HUDEP-2 (cell line): ENCODE measurements around the gene CCT4.
A peak's percentile ranks its signal among the peaks of the same experiment; 100 is the strongest.
"Not testable (repeated sequence)": the region's sequence is repeated elsewhere in the genome, so short reads cannot be mapped to it uniquely, and the experiment has no call there.

ENCODE experiments used
- DNase-seq, 76 experiments: peaks; one replicate each; lab custom pipeline; 2025; ENCODE audit not compliant: unreplicated experiment in 76 of 76; lab: John Stamatoyannopoulos, UW

CCT4 gene

GRCh38 chr2:61888267-61889055 lies at the start of gene CCT4:
TSS of gene CCT4 (minus strand) at chr2:61888656. CDS start at chr2:61888507, 149 bp downstream.
- peak in 74 of 76 experiments; percentile 17 to 91 (median 70) for DNase-seq

- DNase-seq: no peak
These were observed 49.4 kb upstream of the CCT4 start for GRCh38 chr2:61937886-61938285.

- no peak for DNase-seq
These were observed 48.6 kb upstream of the CCT4 start for GRCh38 chr2:61937098-61937497.

- DNase-seq: peak in 34 of 76 experiments; percentile 3 to 75 (median 36)
These were observed 40.5 kb upstream of the CCT4 start for GRCh38 chr2:61928826-61929461.

GRCh38 chr2:61926531-61927477 lies 38.3 kb upstream of the CCT4 start:
- DNase-seq: no peak

GRCh38 chr2:61924895-61925663 lies 36.6 kb upstream of the CCT4 start:
- peak in 1 of 76 experiments; percentile 3 for DNase-seq

GRCh38 chr2:61922714-61923113 lies 34.3 kb upstream of the CCT4 start:
- DNase-seq: no peak

GRCh38 chr2:61920548-61920947 lies 32.1 kb upstream of the CCT4 start:
- DNase-seq: no peak

- DNase-seq: not testable (repeated sequence)
These were observed 26.3 kb upstream of the CCT4 start for GRCh38 chr2:61914794-61915193.

GRCh38 chr2:61911510-61911909 lies 23.1 kb upstream of the CCT4 start:
- DNase-seq: peak in 2 of 76 experiments; percentile 3 to 15

GRCh38 chr2:61910603-61911002 lies 22.1 kb upstream of the CCT4 start:
- peak in 1 of 76 experiments; percentile 8 for DNase-seq

GRCh38 chr2:61909116-61909515 lies 20.7 kb upstream of the CCT4 start:
- DNase-seq: no peak

- peak in 1 of 76 experiments; percentile 5 for DNase-seq
These were observed 17.7 kb upstream of the CCT4 start for GRCh38 chr2:61906186-61906470.

- DNase-seq: peak in 70 of 76 experiments; percentile 13 to 81 (median 61)
These were observed 17.1 kb upstream of the CCT4 start, which contains the start of gene COMMD1 for GRCh38 chr2:61905372-61906185. TSS of gene COMMD1 (plus strand) at chr2:61905674. CDS start at chr2:61905679, 5 bp downstream.

- DNase-seq: no peak
These were observed 11.8 kb upstream of the CCT4 start for GRCh38 chr2:61900281-61900680.

- peak in 29 of 76 experiments; percentile 3 to 62 (median 19) for DNase-seq
These were observed 10.4 kb upstream of the CCT4 start for GRCh38 chr2:61898810-61899209.

- DNase-seq: peak in 13 of 76 experiments; percentile 7 to 52 (median 27)
These were observed 664 bp downstream of the CCT4 start for GRCh38 chr2:61887717-61888266.

GRCh38 chr2:61885896-61886603 lies 2.4 kb downstream of the CCT4 start:
- no peak for DNase-seq
